Sciatic nerve (tissue), 2 donors: Measurements from ENCODE around the gene ZNF497. TPM values are rescaled to one million over a fixed set of nuclear protein-coding genes. Genes with fewer than 3 reads are reported as not detected.
"Not testable (repeated sequence)": the region's sequence is repeated elsewhere in the genome, so short reads cannot be mapped to it uniquely, and the experiment has no call there.

Experiments
- ATAC-seq: fragments of 200-7000 bp; cut with Tn5 transposase; one replicate; pipeline ENCODE4 v1.9.1; 2020; ENCODE audit warnings: mild to moderate bottlenecking, moderate library complexity
- DNase-seq: peaks from one replicate; pipeline ENCODE4 v3.0.0-alpha.2; 2020; ENCODE audit warnings: low spot score
- intact Hi-C: fragments of 100-400 bp; cut with DNase I; formaldehyde crosslinking; loops from one replicate; pipeline ENCODE4 v1.14.2; 2022
- total RNA-seq: library from RNA; stranded (reverse); fragmentation: NEBNext Ultra II Directional; extraction: Animal tissue kit (Norgen Biotek cat#: 25700); gene quantifications from one replicate; pipeline ENCODE4 v1.2.1, GENCODE V29; 2021
- donor health status: DM: no; HTN: no; CAD: no.
- donor health status: DM: no; HTN: no; CAD: no.

ZNF497 gene
- total RNA-seq, 1 donor from 2014 or later: 2.0 TPM

DNA sequence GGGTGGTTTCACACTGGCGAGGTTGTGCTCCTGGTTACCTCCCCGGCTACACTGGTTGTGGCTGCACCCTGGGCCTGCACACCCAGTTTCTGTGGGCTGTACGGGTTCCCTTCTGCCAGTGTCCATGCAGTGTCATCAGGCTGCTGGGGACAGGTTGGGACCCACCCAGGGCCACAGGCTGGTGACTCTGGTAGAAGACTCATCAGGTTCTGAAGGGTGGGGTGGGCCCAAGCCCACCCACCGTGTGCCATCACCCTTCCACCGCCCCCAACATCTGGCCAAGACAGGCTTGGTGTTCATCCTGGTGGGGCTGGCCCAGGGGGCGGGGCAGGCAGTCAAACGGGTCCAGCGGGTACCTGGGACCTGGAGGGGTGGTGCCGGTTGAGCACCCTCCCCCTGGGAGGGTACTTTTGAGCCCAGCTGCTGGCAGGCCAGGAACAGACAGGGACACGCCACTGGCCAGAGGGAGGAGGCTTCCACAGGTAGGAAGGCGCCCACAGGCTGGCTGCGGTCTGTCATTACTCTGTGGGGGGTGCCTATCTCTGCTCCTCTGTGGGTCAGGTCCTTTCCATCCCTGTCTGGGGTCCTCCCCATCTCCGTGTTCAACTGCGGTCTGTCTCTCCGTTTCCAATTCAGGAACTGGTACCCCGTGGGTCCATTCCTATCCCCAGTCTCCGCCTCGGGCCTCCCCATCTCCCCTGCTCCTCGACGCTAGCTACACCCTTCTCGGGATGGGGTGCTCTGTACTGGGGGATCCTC, 32.8 kb upstream of the ZNF497 start, which contains the start of gene RNF225:
Gene RNF225 (plus strand): TSS at position 437 of the 759 bp plus-strand sequence. CDS start 434 bp downstream, outside the sequence.
- intact Hi-C loops: no loop called here
- DNase-seq (no peak), ATAC-seq (no peak)

- intact Hi-C loops: no loop called here
- ATAC-seq (no peak), DNase-seq (no peak)
These were observed 32.3 kb upstream of the ZNF497 start for GRCh38 chr19:58394821-58395219.

DNA sequence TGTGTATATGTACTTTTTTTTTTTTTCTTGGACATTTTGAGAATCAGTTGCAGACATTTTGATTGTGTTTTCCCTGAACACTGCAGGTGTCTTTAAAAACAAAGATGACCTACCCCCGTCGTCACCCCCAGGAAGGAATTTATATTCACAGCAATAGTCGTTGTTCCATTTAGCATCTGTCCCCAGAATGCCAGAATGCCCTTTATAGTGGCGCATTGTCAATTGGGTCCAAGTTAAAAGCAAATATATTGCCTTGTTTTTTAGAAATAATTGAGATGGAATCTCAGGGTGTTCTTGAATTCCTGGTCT, 31.1 kb upstream of the ZNF497 start:
- intact Hi-C loops: no loop called here
- no peak for DNase-seq
- no peak for ATAC-seq

DNA sequence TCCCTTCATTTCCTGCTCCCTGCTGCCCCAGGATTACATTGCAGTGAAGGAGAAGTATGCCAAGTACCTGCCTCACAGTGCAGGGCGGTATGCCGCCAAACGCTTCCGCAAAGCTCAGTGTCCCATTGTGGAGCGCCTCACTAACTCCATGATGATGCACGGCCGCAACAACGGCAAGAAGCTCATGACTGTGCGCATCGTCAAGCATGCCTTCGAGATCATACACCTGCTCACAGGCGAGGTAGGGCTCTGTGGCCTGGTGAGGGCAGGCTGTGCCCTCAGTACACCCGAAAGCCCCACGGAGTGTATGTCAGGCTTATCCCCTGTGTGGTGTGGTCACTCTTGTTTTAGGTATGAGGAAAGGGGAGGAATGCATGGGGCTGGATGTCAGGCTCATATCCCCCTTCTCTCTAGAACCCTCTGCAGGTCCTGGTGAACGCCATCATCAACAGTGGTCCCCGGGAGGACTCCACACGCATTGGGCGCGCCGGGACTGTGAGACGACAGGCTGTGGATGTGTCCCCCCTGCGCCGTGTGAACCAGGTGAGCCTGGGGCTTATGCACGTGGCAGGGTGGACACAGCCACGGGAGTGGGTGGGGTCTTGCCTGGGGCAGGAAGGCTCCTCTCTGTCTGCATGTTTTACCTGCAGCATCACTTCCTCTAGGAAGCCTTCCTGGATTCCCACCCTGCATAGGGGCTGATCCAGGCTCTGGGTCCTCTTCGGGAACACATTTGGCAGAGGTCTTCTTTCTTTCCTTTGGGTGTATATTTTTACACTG, 30.6 kb upstream of the ZNF497 start:
- intact Hi-C loops: no loop called here
- ATAC-seq (no peak), DNase-seq (no peak)

GRCh38 chr19:58388175-58388526, 25.6 kb upstream of the ZNF497 start:
- intact Hi-C loops: no loop called here
- ATAC-seq: no peak

DNA sequence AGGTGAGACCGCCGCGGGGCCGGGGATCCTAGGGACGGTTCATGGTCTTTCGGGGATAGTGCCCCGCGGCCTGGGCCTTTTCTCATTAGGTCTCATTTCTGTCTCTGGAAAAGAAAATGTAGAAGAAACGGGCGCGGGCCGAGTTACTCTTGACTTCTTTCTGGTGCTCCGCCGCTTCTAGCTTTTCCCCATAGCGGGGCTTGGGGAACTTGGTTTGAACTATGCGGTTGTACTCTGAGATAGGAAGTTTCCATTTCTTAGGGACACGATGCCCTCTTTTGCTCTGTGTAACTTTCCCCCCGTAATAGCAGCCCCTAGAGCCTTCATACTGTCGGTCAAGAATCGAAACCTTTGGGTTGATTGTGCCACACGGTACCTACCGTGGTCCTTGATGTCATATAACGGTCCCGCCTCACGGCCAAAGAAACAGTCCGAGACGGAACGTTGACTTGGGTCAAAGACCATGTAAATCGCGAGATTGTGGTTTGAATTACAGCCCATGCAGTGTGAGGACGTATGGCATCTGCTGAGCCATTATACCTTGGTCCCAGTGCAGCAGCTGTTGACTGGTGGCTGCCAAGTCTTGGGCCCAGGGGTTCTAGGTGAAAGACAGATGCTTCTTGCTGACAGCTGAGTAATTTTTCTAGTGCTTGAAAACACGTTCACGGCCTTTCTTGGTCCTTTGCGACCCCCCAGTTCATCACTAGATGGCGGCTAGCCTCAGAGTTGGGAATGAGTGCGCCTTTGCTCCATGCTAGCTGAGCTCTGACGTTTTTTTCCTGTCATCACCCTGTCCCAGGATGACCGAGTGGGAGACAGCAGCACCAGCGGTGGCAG, 25.0 kb upstream of the ZNF497 start:
- intact Hi-C loops: no loop called here
- ATAC-seq (no peak), DNase-seq (no peak)

More at GRCh38 chr19:58388175-58388526, 25.6 kb upstream of the ZNF497 start:
- DNase-seq: no peak

GRCh38 chr19:58386576-58387337, 24.2 kb upstream of the ZNF497 start, which contains the start of gene RPS5:
Gene RPS5 (plus strand): TSS chr19:58387269. CDS start chr19:58388138, 869 bp downstream.
- ATAC-seq: peak; percentile 98
- intact Hi-C loops: no loop called here
- peak; percentile 97 for DNase-seq

DNA sequence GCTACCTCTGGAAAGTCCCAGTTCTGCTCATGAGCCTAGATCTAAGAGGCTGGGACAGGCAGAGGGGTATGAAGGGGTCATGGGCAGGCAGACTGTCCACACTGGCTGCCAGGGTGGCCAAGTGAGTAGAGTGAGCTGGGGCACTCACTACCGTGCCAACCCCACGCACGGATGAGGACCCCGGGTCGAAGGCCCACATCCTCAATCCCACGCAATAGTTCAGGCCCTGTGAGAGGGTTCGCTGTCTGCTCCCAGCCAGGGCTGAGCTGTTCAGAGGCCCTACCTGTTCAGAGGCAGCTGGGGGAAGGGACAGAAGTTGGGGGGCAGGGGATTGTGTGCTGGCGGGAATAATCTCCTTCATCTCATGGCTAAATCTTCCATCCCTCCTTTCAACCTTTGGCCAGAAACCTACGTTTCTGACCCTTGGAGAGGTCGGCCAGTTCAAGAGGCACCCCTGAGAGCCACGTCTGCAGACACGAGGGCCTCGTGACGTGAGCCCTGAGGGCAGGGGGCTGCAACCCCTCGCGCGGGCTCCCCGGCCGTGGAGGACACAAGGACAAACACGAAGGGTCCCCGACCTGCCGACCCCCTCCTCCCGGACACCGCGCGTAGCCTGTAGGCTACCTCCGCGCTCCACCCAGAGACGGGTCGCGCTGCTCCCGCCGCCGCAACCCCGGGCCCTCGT, 23.5 kb upstream of the ZNF497 start:
- DNase-seq (peak; percentile 59), ATAC-seq (peak; percentile 1)
- intact Hi-C loops: no loop called here

DNA sequence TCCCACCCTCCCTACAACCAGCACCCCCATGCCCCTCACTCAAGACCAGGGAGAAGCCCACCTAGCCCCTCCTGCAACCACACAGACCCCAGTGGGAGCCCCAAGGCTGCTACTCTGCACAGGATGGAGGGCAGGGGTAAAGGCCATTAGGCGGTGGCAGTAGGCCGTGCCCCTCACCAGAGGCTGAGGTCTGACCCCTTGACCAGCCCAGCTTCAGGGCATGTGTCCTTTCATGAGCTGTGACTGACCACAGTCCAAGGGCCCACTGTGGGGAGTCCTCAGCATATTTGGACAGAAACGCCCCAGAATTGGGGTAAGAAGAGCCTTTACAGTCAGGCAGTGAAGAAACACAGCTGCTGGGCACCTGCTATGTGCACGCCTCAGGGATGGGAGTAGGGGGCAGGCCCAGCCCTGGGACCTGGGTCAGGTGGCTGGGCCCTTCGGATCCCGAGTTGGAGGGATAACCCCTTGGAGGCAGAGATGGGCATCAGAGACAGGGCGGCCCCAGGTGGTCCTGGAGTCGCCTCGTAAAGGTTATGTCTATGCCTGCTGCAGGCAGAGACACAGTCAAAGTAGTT, 22.9 kb upstream of the ZNF497 start:
- no peak for ATAC-seq
- peak; percentile 52 for DNase-seq
- intact Hi-C loops: no loop called here

DNA sequence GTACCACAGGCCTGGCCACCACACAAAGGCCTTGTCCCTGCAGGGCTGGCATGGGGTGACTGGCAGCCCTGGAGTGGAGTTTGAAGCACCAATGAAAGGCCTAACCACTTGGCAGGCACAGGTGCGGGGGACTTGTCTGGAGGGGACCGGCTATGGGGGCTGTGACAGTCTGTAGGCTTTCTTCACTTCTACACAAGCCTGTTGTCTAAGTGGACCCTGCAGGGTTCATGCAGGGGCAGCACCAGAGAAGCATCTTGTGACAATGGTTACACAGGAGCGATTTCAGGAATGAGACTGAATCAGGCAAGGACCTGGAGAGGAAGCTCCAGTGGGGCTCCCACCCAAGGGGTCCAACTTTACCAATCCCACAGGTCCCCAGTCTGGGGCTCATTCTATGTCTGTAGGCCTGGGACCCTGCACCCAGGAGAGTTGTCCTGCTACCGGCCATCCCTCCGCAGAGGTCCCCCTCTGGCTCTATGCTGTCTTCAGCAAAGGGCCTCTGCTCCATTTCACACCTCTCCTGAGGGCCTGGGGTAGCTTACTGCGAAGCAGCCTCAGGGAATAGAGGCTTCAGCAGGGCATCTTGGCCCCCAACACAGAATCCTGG, 20.5 kb upstream of the ZNF497 start:
- ATAC-seq: no peak
- DNase-seq: peak; percentile 53
- intact Hi-C loops: no loop called here

DNA sequence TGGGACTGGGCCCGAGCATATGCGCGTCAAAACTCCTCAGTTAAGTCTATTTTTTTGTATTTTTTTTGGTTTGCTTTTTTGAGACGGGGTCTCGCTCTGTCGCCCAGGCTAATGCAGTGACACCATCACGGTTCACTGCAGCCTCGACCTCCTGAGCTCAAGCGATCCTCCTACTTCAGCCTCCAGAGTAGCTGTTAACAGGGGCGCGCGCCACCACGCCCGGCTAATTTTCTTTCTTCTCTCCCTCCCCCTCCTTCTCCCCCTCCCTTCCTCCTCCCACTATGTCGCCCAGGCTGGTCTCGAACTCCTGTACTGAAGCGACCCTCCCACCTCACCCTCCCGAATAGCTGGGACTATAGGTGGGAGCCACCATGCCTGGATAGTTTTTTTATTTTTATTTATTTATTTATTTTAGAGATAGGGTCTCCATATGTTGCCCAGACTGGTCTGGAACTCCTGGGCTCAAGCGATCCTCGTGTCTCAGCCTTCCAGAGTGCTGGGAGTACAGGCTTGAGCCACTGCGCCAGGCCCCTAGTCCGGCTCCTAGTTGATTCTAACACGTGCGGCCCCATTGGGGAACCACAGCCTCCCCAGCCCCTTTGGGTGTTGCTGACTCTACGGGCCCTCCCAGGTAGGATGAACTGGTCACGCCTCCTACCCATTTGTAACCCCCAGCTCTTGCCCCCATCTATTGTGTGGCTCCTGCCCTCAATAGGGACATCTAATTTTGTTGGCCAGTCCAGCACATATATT, 19.1 kb upstream of the ZNF497 start:
- ATAC-seq: no peak
- peak; percentile 63 for DNase-seq
- intact Hi-C loops: no loop called here

DNA sequence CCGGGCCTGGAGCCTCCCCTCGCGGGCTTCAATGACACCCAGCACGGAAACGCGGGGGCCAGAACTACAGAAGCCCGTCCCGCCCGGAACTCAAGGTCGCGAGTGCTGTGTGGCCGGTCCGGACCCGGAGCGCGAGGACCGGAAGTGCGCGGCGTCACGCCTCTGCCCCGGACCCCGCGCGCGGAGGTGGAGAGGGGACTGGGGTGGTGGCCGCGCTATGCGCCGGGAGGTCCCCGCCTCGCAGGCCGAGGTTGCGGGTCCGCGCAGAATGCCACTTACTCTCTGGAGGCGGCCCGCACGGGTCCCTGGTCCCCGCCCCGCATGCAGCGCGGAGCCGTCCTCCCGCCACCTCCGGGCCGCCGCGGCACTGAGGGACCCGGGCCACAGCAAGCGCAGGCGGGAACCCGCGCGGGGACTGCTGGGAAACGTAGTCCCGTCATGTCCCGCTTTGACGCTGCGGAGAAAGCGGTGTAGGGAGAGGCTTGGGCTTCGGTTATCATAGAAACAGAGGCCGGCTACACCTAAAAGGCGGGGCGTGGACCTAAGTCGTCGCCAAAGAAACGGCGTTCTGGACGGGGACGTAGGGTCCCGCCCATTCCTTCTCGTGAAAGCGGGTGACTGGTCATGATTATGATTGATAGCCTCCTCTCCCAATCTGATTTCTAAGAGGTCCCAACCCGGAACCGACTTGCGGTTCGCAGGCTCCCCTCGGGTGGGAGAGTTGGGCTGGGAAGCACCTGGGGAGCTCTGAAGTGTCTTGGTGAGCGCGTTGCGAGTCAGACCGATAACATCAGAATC, 18.3 kb upstream of the ZNF497 start, which contains the start of gene ZNF837:
Gene ZNF837 (minus strand): TSS at position 369 of the 798 bp plus-strand sequence. CDS start 11,698 bp downstream, outside the sequence.
- intact Hi-C loops: no loop called here
- ATAC-seq (peak; percentile 97), DNase-seq (peak; percentile 99)

DNA sequence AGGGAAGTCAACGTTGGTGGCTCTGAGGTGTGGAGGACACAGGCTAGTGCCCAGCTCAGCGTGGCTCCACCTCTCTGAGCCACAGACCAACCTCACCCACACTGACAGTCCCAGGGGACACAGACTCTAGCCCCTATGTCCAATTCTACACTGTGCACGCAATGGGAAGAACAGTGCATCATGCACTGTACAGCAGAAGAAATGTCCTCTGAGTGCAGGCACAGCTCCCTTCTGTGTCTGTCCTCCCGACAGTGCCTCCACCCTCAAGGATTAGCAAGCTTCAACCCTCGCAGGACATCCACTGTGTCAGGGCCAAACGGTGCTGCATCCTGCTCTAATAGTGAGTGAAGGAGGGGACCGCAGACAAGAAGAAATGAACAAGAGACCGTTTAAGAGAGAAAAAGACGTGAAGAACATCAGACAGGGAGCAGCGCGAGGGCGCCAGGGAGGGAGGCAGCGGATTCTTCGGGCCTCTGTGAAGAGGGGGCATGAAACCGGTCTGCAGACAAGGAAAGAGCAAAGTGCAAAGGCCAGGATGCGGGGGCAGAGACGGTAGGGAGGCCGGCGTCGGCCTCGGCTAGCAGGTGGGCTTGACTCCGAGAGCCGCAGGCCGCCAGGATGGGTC, 17.6 kb upstream of the ZNF497 start:
- intact Hi-C loops: no loop called here
- no peak for DNase-seq
- no peak for ATAC-seq

DNA sequence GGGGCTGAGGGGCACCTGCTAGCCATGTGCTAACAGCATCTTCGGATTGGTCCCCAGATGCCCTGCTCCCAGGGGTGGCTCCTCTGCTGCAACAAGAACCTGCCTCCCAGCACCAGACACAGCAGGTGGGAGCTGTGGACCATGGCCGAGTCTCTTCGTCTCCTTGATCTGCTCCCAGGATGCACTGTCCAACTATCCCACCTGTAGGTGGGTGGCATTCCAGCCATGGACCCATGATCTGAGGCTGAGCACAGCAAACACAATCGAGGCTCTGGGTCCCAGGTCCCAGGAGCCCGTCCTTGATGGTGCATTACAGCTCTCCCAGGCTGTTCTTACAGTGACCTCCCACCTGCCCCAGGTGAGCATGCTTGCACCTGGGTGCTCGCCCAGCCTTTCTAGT, 16.7 kb upstream of the ZNF497 start:
- intact Hi-C loops: no loop called here
- no peak for ATAC-seq

GRCh38 chr19:58376724-58377123, 14.2 kb upstream of the ZNF497 start:
- intact Hi-C loops, ATAC-seq, DNase-seq: not testable (repeated sequence)

More for the DNA sequence above, 16.7 kb upstream of the ZNF497 start:
- DNase-seq: no peak
